ENCODE results near the gene ASGR2. TPM values are rescaled to one million over a fixed set of nuclear protein-coding genes. Genes with fewer than 3 reads are reported as not detected.

Gene ASGR2
- total RNA-seq, 2 experiments from 2014 or later, result not detected

Small RNAs within 50 kb of the gene (small RNA-seq; reads per million reads assigned to genes)
- not detected for gene AC120057.1

Other genes starting within 250 kb of the ASGR2 start
- gene ALOX12, start 118.8 kb downstream of the ASGR2 start, total RNA-seq (2014; rRNA removed; shearing (Covaris generic)), result not detected in 2 replicates
- gene ALOX12, start 118.8 kb downstream of the ASGR2 start, total RNA-seq (2022), result not detected in 2 replicates
- 110 and 145 TPM in 2 replicates for gene RNASEK, start 102.2 kb downstream of the ASGR2 start, total RNA-seq (2014; rRNA removed; shearing (Covaris generic))
- 126 and 139 TPM in 2 replicates for gene RNASEK, start 102.2 kb downstream of the ASGR2 start, total RNA-seq (2022)
- not detected in 2 replicates for gene BCL6B, start 91.8 kb downstream of the ASGR2 start, total RNA-seq (2014; rRNA removed; shearing (Covaris generic))
- not detected in 2 replicates for gene BCL6B, start 91.8 kb downstream of the ASGR2 start, total RNA-seq (2022)
- 0.77 and 2.8 TPM in 2 replicates for gene SLC16A13, start 78.8 kb downstream of the ASGR2 start, total RNA-seq (2014; rRNA removed; shearing (Covaris generic))
- gene SLC16A13, start 78.8 kb downstream of the ASGR2 start, total RNA-seq (2022), result 18.3 and 22.5 TPM in 2 replicates
- gene SLC16A11, start 70.7 kb downstream of the ASGR2 start, total RNA-seq (2014; rRNA removed; shearing (Covaris generic)), result not detected in 2 replicates
- gene SLC16A11, start 70.7 kb downstream of the ASGR2 start, total RNA-seq (2022), result not detected in 2 replicates
- not detected in 2 replicates for gene CLEC10A, start 34.6 kb downstream of the ASGR2 start, total RNA-seq (2014; rRNA removed; shearing (Covaris generic))
- not detected in 2 replicates for gene CLEC10A, start 34.6 kb downstream of the ASGR2 start, total RNA-seq (2022)
- gene ASGR1, start 64.5 kb upstream of the ASGR2 start, total RNA-seq (2014; rRNA removed; shearing (Covaris generic)), result 0.23 and 1.1 TPM in 2 replicates
- 0.85 and 1.2 TPM in 2 replicates for gene ASGR1, start 64.5 kb upstream of the ASGR2 start, total RNA-seq (2022)
- gene DLG4, start 105.0 kb upstream of the ASGR2 start, total RNA-seq (2014; rRNA removed; shearing (Covaris generic)), result 9.0 and 15.4 TPM in 2 replicates
- 27.3 and 30.2 TPM in 2 replicates for gene DLG4, start 105.0 kb upstream of the ASGR2 start, total RNA-seq (2022)
- gene ACADVL, start 105.1 kb upstream of the ASGR2 start, total RNA-seq (2014; rRNA removed; shearing (Covaris generic)), result 226 and 297 TPM in 2 replicates
- 204 and 238 TPM in 2 replicates for gene ACADVL, start 105.1 kb upstream of the ASGR2 start, total RNA-seq (2022)
- 84.3 and 98.8 TPM in 2 replicates for gene DVL2, start 119.7 kb upstream of the ASGR2 start, total RNA-seq (2014; rRNA removed; shearing (Covaris generic))
- 99.9 and 100 TPM in 2 replicates for gene DVL2, start 119.7 kb upstream of the ASGR2 start, total RNA-seq (2022)
- gene PHF23, start 124.6 kb upstream of the ASGR2 start, total RNA-seq (2014; rRNA removed; shearing (Covaris generic)), result 47.7 and 50.8 TPM in 2 replicates
- gene PHF23, start 124.6 kb upstream of the ASGR2 start, total RNA-seq (2022), result 36.5 and 43.3 TPM in 2 replicates
- 106 and 128 TPM in 2 replicates for gene GABARAP, start 127.6 kb upstream of the ASGR2 start, total RNA-seq (2014; rRNA removed; shearing (Covaris generic))
- 199 and 207 TPM in 2 replicates for gene GABARAP, start 127.6 kb upstream of the ASGR2 start, total RNA-seq (2022)
- gene CTDNEP1, start 136.9 kb upstream of the ASGR2 start, total RNA-seq (2014; rRNA removed; shearing (Covaris generic)), result 52.1 and 53.2 TPM in 2 replicates
- gene CTDNEP1, start 136.9 kb upstream of the ASGR2 start, total RNA-seq (2022), result 161 and 173 TPM in 2 replicates
- gene ELP5, start 137.4 kb upstream of the ASGR2 start, total RNA-seq (2014; rRNA removed; shearing (Covaris generic)), result 71.7 and 84.6 TPM in 2 replicates
- gene ELP5, start 137.4 kb upstream of the ASGR2 start, total RNA-seq (2022), result 96.8 and 97.3 TPM in 2 replicates
- gene CLDN7, start 147.7 kb upstream of the ASGR2 start, total RNA-seq (2014; rRNA removed; shearing (Covaris generic)), result 0.28 TPM in 1 of 2 replicates, not detected in the other
- 0.32 and 0.65 TPM in 2 replicates for gene CLDN7, start 147.7 kb upstream of the ASGR2 start, total RNA-seq (2022)
- gene SLC2A4, start 166.9 kb upstream of the ASGR2 start, total RNA-seq (2014; rRNA removed; shearing (Covaris generic)), result 0.49 and 0.63 TPM in 2 replicates
- gene SLC2A4, start 166.9 kb upstream of the ASGR2 start, total RNA-seq (2022), result 0.30 and 0.61 TPM in 2 replicates
- 9.8 and 12.8 TPM in 2 replicates for gene YBX2, start 179.8 kb upstream of the ASGR2 start, total RNA-seq (2014; rRNA removed; shearing (Covaris generic))
- gene YBX2, start 179.8 kb upstream of the ASGR2 start, total RNA-seq (2022), result 6.7 and 11.8 TPM in 2 replicates
- 491 and 519 TPM in 2 replicates for gene EIF5A, start 192.8 kb upstream of the ASGR2 start, total RNA-seq (2014; rRNA removed; shearing (Covaris generic))
- 692 and 803 TPM in 2 replicates for gene EIF5A, start 192.8 kb upstream of the ASGR2 start, total RNA-seq (2022)
- gene GPS2, start 200.5 kb upstream of the ASGR2 start, total RNA-seq (2014; rRNA removed; shearing (Covaris generic)), result 70.4 and 70.5 TPM in 2 replicates
- gene GPS2, start 200.5 kb upstream of the ASGR2 start, total RNA-seq (2022), result 75.0 and 80.8 TPM in 2 replicates
- 30.2 and 34.7 TPM in 2 replicates for gene NEURL4, start 214.5 kb upstream of the ASGR2 start, total RNA-seq (2014; rRNA removed; shearing (Covaris generic))
- 50.2 and 66.8 TPM in 2 replicates for gene NEURL4, start 214.5 kb upstream of the ASGR2 start, total RNA-seq (2022)
- gene ACAP1, start 221.7 kb upstream of the ASGR2 start, total RNA-seq (2014; rRNA removed; shearing (Covaris generic)), result 113 and 117 TPM in 2 replicates
- 256 and 259 TPM in 2 replicates for gene ACAP1, start 221.7 kb upstream of the ASGR2 start, total RNA-seq (2022)
- 4.1 and 6.0 TPM in 2 replicates for gene KCTD11, start 237.3 kb upstream of the ASGR2 start, total RNA-seq (2014; rRNA removed; shearing (Covaris generic))
- 7.6 and 8.6 TPM in 2 replicates for gene KCTD11, start 237.3 kb upstream of the ASGR2 start, total RNA-seq (2022)
- gene TMEM95, start 240.3 kb upstream of the ASGR2 start, total RNA-seq (2014; rRNA removed; shearing (Covaris generic)), result not detected in 2 replicates
- 0.31 TPM in 1 of 2 replicates, not detected in the other for gene TMEM95, start 240.3 kb upstream of the ASGR2 start, total RNA-seq (2022)